ENCODE data around the gene ABT1. TPM values are rescaled to one million over a fixed set of nuclear protein-coding genes. Genes with fewer than 3 reads are reported as not detected.

Gene ABT1
- total and polyA plus RNA-seq, 2 experiments from 2014 or later, result 23.4 to 32.1 TPM

- H3K9me2 ChIP-seq (replicated peaks; ENCODE audit: insufficient read depth), result no peaks in the 10 kb centered on the region
- H3K27ac ChIP-seq, result no peak overlapping the region
- H3K27me3 ChIP-seq, result peaks cover 44% of the 10 kb centered on the region
- peaks cover 8% of the 10 kb centered on the region for H3K79me2 ChIP-seq
- H2AFZ ChIP-seq, result no peak overlapping the region
- H3K4me3 ChIP-seq, result no peak overlapping the region
- no peak overlapping the region for H3K4me2 ChIP-seq
- no peaks in the 10 kb centered on the region for H3K36me3 ChIP-seq (replicated peaks; ENCODE audit: insufficient read depth, low read depth)
- no peaks in the 10 kb centered on the region for H4K20me1 ChIP-seq (ENCODE audit: insufficient read depth, poor library complexity, severe bottlenecking)
- 74% methylated on average over 4 of the region's 4 CpGs for WGBS (ENCODE audit: low lambda C conversion rate, missing lambda C conversion rate)
- H3K4me1 ChIP-seq (ENCODE audit: insufficient read depth), result peaks cover 1% of the 10 kb centered on the region
- DNase-seq (ENCODE audit: low spot score), result no peak
- no peaks in the 10 kb centered on the region for H3K9me3 ChIP-seq (ENCODE audit: low read depth)
- TF ChIP-seq, protein P1, sequence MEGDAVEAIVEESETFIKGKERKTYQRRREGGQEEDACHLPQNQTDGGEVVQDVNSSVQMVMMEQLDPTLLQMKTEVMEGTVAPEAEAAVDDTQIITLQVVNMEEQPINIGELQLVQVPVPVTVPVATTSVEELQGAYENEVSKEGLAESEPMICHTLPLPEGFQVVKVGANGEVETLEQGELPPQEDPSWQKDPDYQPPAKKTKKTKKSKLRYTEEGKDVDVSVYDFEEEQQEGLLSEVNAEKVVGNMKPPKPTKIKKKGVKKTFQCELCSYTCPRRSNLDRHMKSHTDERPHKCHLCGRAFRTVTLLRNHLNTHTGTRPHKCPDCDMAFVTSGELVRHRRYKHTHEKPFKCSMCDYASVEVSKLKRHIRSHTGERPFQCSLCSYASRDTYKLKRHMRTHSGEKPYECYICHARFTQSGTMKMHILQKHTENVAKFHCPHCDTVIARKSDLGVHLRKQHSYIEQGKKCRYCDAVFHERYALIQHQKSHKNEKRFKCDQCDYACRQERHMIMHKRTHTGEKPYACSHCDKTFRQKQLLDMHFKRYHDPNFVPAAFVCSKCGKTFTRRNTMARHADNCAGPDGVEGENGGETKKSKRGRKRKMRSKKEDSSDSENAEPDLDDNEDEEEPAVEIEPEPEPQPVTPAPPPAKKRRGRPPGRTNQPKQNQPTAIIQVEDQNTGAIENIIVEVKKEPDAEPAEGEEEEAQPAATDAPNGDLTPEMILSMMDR (IDR thresholded peaks at IDR 0.05; ENCODE audit: poor library complexity), result no peak
- no peak for TF ChIP-seq EZH2 (IDR thresholded peaks at IDR 0.05; ENCODE audit: borderline replicate concordance)
- no peak for TF ChIP-seq EZH2phosphoT487 (IDR thresholded peaks at IDR 0.05; ENCODE audit: low read depth, severe bottlenecking, unreplicated experiment)
Measured at GRCh38 chr6:26592649-26593048, 4.1 kb upstream of the ABT1 start.

GRCh38 chr6:26593278-26594130, 3.2 kb upstream of the ABT1 start:
- no peak overlapping the region for H3K4me3 ChIP-seq
- peaks cover 6% of the 10 kb centered on the region for H3K4me1 ChIP-seq (ENCODE audit: insufficient read depth)
- H2AFZ ChIP-seq, result no peak overlapping the region
- no peaks in the 10 kb centered on the region for H3K36me3 ChIP-seq (replicated peaks; ENCODE audit: insufficient read depth, low read depth)
- TF ChIP-seq EZH2phosphoT487 (IDR thresholded peaks at IDR 0.05; ENCODE audit: low read depth, severe bottlenecking, unreplicated experiment) (no peak), EZH2 (IDR thresholded peaks at IDR 0.05; ENCODE audit: borderline replicate concordance) (peak; percentile 75)
- H3K9me3 ChIP-seq (ENCODE audit: low read depth), result no peaks in the 10 kb centered on the region
- no peaks in the 10 kb centered on the region for H4K20me1 ChIP-seq (ENCODE audit: insufficient read depth, poor library complexity, severe bottlenecking)
- 15% methylated on average over 20 of the region's 20 CpGs for WGBS (ENCODE audit: low lambda C conversion rate, missing lambda C conversion rate)
- H3K79me2 ChIP-seq, result peaks cover 17% of the 10 kb centered on the region
- peak overlapping the region; percentile 91 for H3K4me2 ChIP-seq
- H3K27ac ChIP-seq, result no peak overlapping the region
- no peaks in the 10 kb centered on the region for H3K9me2 ChIP-seq (replicated peaks; ENCODE audit: insufficient read depth)
- no peak for DNase-seq (ENCODE audit: low spot score)
- H3K27me3 ChIP-seq, result peaks cover 44% of the 10 kb centered on the region

DNA sequence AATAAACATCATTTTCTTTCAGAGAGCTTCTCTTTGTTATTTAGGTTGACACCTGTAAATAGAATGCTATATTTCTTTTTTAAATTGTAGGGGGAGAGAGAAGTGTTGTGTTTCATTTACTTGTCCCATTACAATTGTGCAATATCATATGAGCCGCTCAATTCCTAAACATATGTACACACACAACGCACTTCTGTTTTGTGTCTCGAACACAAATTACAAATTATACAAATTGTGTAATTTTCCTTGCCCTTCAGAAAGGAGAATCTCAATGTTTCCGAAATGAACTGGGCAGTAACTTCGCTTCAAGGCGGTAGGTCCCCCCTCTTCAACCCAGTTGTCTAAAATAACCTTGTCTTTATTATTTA, 2.6 kb upstream of the ABT1 start:
- no peaks in the 10 kb centered on the region for H3K36me3 ChIP-seq (replicated peaks; ENCODE audit: insufficient read depth, low read depth)
- H3K9me2 ChIP-seq (replicated peaks; ENCODE audit: insufficient read depth), result no peaks in the 10 kb centered on the region
- no peak overlapping the region for H3K4me3 ChIP-seq
- DNase-seq (ENCODE audit: low spot score), result no peak
- no peaks in the 10 kb centered on the region for H4K20me1 ChIP-seq (ENCODE audit: insufficient read depth, poor library complexity, severe bottlenecking)
- TF ChIP-seq EZH2 (IDR thresholded peaks at IDR 0.05; ENCODE audit: borderline replicate concordance), result peak; percentile 20
- TF ChIP-seq, protein P1 (IDR thresholded peaks at IDR 0.05; ENCODE audit: poor library complexity), result no peak
- H3K9me3 ChIP-seq (ENCODE audit: low read depth), result no peaks in the 10 kb centered on the region
- H3K4me1 ChIP-seq (ENCODE audit: insufficient read depth), result peaks cover 6% of the 10 kb centered on the region
- WGBS (ENCODE audit: low lambda C conversion rate, missing lambda C conversion rate), result 2% methylated on average over 6 of the region's 6 CpGs
- H3K27me3 ChIP-seq, result peaks cover 44% of the 10 kb centered on the region
- H3K4me2 ChIP-seq, result peak overlapping the region; percentile 91
- H3K27ac ChIP-seq, result no peak overlapping the region
- peaks cover 20% of the 10 kb centered on the region for H3K79me2 ChIP-seq
- H2AFZ ChIP-seq, result no peak overlapping the region

Measured in hepatocyte (in vitro differentiated cells).